HCT116 (cell line): Measurements from ENCODE around the gene DMGDH. TPM values are rescaled to one million over a fixed set of nuclear protein-coding genes. Genes with fewer than 3 reads are reported as not detected.

Experiments
- ATAC-seq: fragments of 200-7000 bp; cut with Tn5 transposase; 2 replicates; pipeline ENCODE4 v1.9.1; 2020; ENCODE audit warnings: mild to moderate bottlenecking, moderate library complexity
- BruUV-seq: library from RNA; stranded (reverse); fragments of 400-500 nt; replicated peaks from 2 replicates; lab custom pipeline; 2021; lab: Mats Ljungman, UMichigan
- CTCF ChIA-PET: fragments of 300-600 bp; sonication (Branson Sonifier 250); formaldehyde crosslinking; loops from one replicate; lab custom pipeline; 2021; ENCODE audit warnings: antibody characterized with exemption; lab: Charles Lee
- POLR2A ChIA-PET: fragments of 300-600, 350-600 bp; sonication (Branson Sonifier 250); formaldehyde crosslinking; loops from one replicate; lab custom pipeline; 2021; ENCODE audit warnings: antibody characterized with exemption; lab: Charles Lee
- RAD21 ChIA-PET, 2 experiments: fragments of 300-600 bp; sonication (Branson Sonifier 250); formaldehyde crosslinking; loops; one replicate each; lab custom pipeline; 2023; ENCODE audit warnings: low total read pairs in 2 of 2; ENCODE audit not compliant: uncharacterized antibody in 2 of 2, unreplicated experiment in 2 of 2, low non-redundant PET in 1 of 2; lab: Charles Lee
- DNase-seq: peaks from one replicate; pipeline ENCODE4 v3.0.0-alpha.2; 2010; ENCODE audit warnings: low read depth, low spot score
- H2AFZ ChIP-seq: fragments of 200-600 bp; shearing (Covaris generic), sonication (generic); 2 replicates; pipeline ENCODE4 v1.6.1; 2017; ENCODE audit warnings: low read depth, mixed run types, mixed read lengths, antibody characterized with exemption, low read length; ENCODE audit not compliant: poor library complexity, severe bottlenecking
- H3K27ac ChIP-seq: 2 replicates; pipeline ENCODE4 v1.5.1; 2012; ENCODE audit warnings: low read depth, low read length
- H3K27me3 ChIP-seq: fragments of 200-600 bp; sonication (generic); 2 replicates; pipeline ENCODE4 v1.6.1; 2016; ENCODE audit warnings: mixed run types, low read length, mixed read lengths; ENCODE audit not compliant: insufficient read depth
- H3K36me3 ChIP-seq, 2 experiments: fragments of 200-500 bp in 1 of 2; fragments of 200-600 bp in 1 of 2; sonication (Bioruptor generic) in 1 of 2; sonication (generic) in 1 of 2; 2 replicates each; pipeline versions ENCODE4 v1.5.1 to v1.6.1; 2014 to 2016; ENCODE audit warnings: low read length in 2 of 2, inconsistent platforms in 1 of 2, mixed read lengths in 1 of 2, mixed run types in 1 of 2; ENCODE audit not compliant: insufficient read depth in 2 of 2, control insufficient read depth in 1 of 2
- H3K4me1 ChIP-seq, 2 experiments: fragments of 200-600 bp in 1 of 2; sonication (generic) in 1 of 2; 2 replicates each; pipeline versions ENCODE4 v1.5.1 to v1.6.1; 2012 to 2017; ENCODE audit warnings: low read length in 2 of 2, inconsistent platforms in 1 of 2, mild to moderate bottlenecking in 1 of 2, mixed read lengths in 1 of 2, mixed run types in 1 of 2, moderate library complexity in 1 of 2; ENCODE audit not compliant: insufficient read depth in 2 of 2, control insufficient read depth in 1 of 2
- H3K4me2 ChIP-seq: fragments of 200-600 bp; sonication (generic); 2 replicates; pipeline ENCODE4 v1.6.1; 2017; ENCODE audit warnings: mixed run types, low read length, mixed read lengths
- H3K4me3 ChIP-seq, 2 experiments: fragments of 200-600 bp in 1 of 2; sonication (generic) in 1 of 2; replicated peaks in 1 of 2; 2 replicates each; pipeline ENCODE4 v1.5.1; 2011 to 2016; ENCODE audit warnings: low read length in 2 of 2, control low read depth in 1 of 2, low read depth in 1 of 2, mild to moderate bottlenecking in 1 of 2, mixed read lengths in 1 of 2, mixed run types in 1 of 2
- H3K79me2 ChIP-seq: fragments of 200-600 bp; sonication (generic); 2 replicates; pipeline ENCODE4 v1.6.1; 2017; ENCODE audit warnings: mild to moderate bottlenecking, mixed run types, low read length, moderate library complexity, mixed read lengths; ENCODE audit not compliant: insufficient read depth
- H3K9ac ChIP-seq: fragments of 200-600 bp; sonication (generic); 2 replicates; pipeline ENCODE4 v1.6.1; 2016; ENCODE audit warnings: low read length, mixed read lengths
- H3K9me2 ChIP-seq: fragments of 200-600 bp; sonication (generic), shearing (Covaris generic); 2 replicates; pipeline ENCODE4 v1.6.1; 2017; ENCODE audit warnings: mixed run types, mild to moderate bottlenecking, moderate library complexity; ENCODE audit not compliant: insufficient read depth
- H3K9me3 ChIP-seq, 2 experiments: fragments of 200-500 bp in 1 of 2; fragments of 200-600 bp in 1 of 2; sonication (Bioruptor generic) in 1 of 2; sonication (generic) in 1 of 2; 2 replicates each; pipeline ENCODE4 v1.6.1; 2014 to 2017; ENCODE audit warnings: low read length in 2 of 2, mixed read lengths in 2 of 2, inconsistent platforms in 1 of 2, low read depth in 1 of 2, mild to moderate bottlenecking in 1 of 2, mixed run types in 1 of 2, moderate library complexity in 1 of 2; ENCODE audit not compliant: control insufficient read depth in 1 of 2, insufficient read depth in 1 of 2
- H4K20me1 ChIP-seq: fragments of 200-600 bp; sonication (generic), shearing (Covaris generic); 2 replicates; pipeline ENCODE4 v1.6.1; 2017; ENCODE audit warnings: mixed run types, mild to moderate bottlenecking, moderate library complexity; ENCODE audit not compliant: insufficient read depth
- CEBPB ChIP-seq: IDR thresholded peaks from 2 replicates; pipeline ENCODE4 v1.6.1; 2012; ENCODE audit warnings: low read depth
- SP1 ChIP-seq: IDR thresholded peaks from 2 replicates; pipeline ENCODE4 v1.6.1; 2012; ENCODE audit warnings: low read depth
- SRF ChIP-seq: IDR thresholded peaks from 2 replicates; pipeline ENCODE4 v1.6.1; 2012; ENCODE audit warnings: low read depth
- TCF7L2 ChIP-seq: IDR thresholded peaks from 2 replicates; pipeline ENCODE4 v1.7.0; 2011; ENCODE audit warnings: borderline replicate concordance, inconsistent platforms; ENCODE audit not compliant: insufficient read depth, insufficient read length; ENCODE audit errors: extremely low read depth
- ZFX ChIP-seq: fragments of 450-650 bp; IDR thresholded peaks from 2 replicates; pipeline ENCODE4 v1.6.1; 2017
- intact Hi-C: fragments of 100-400 bp; cut with micrococcal nuclease; formaldehyde crosslinking; loops from 2 replicates; pipeline ENCODE4 v1.10.0; 2022
- total RNA-seq: library from RNA; stranded (reverse); gene quantifications from one replicate; pipeline ENCODE4 v1.2.1, GENCODE V29; 2021; ENCODE audit not compliant: unreplicated experiment
- TF ChIP-seq, protein P1 (sequence below): IDR thresholded peaks from 2 replicates; pipeline ENCODE4 v1.6.1; 2012
- TF ChIP-seq, protein P2 (sequence below), 3 experiments: fragments of 200-600 bp in 1 of 3; sonication (generic) in 1 of 3; IDR thresholded peaks in 2 of 3; conservative IDR thresholded peaks in 1 of 3; 2 replicates each; pipeline ENCODE4 v1.5.1; 2012 to 2017; ENCODE audit warnings: low read depth in 2 of 3, low read length in 2 of 3, antibody characterized with exemption in 1 of 3, borderline replicate concordance in 1 of 3, control low read depth in 1 of 3, mild to moderate bottlenecking in 1 of 3, mixed read lengths in 1 of 3, mixed run types in 1 of 3, moderate library complexity in 1 of 3; ENCODE audit not compliant: insufficient read depth in 1 of 3

The DMGDH gene
- total RNA-seq, 1 experiment from 2014 or later: 2.3 TPM

DNA sequence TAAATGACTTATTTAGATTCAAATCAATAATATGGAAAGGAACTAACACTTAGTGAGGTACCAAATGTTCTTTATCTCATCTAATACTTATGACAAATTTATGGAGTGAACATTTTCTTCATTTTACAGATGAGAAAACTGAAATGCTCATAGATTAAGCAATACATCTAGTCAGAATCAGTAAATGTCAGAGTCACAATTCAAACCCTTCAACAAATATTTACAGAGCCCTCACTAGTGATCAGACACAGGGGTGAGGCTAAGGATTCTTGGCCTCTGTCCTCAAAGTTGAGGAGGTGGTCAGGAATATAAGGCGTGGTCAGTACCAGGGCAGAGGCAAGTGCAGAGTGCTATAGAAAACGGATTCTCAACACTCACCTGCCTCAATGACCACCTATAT, 54.8 kb downstream of the DMGDH start (continued):
- TF ChIP-seq TCF7L2 (no peak), SP1 (no peak), SRF (no peak), CEBPB (no peak), ZFX (no peak)
- TF ChIP-seq, protein P1, sequence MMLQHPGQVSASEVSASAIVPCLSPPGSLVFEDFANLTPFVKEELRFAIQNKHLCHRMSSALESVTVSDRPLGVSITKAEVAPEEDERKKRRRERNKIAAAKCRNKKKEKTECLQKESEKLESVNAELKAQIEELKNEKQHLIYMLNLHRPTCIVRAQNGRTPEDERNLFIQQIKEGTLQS: no peak
- TF ChIP-seq, protein P2, sequence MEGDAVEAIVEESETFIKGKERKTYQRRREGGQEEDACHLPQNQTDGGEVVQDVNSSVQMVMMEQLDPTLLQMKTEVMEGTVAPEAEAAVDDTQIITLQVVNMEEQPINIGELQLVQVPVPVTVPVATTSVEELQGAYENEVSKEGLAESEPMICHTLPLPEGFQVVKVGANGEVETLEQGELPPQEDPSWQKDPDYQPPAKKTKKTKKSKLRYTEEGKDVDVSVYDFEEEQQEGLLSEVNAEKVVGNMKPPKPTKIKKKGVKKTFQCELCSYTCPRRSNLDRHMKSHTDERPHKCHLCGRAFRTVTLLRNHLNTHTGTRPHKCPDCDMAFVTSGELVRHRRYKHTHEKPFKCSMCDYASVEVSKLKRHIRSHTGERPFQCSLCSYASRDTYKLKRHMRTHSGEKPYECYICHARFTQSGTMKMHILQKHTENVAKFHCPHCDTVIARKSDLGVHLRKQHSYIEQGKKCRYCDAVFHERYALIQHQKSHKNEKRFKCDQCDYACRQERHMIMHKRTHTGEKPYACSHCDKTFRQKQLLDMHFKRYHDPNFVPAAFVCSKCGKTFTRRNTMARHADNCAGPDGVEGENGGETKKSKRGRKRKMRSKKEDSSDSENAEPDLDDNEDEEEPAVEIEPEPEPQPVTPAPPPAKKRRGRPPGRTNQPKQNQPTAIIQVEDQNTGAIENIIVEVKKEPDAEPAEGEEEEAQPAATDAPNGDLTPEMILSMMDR (IDR thresholded peaks at IDR 0.05 in 2 of 3, conservative IDR thresholded peaks at IDR 0.05 in 1 of 3; ENCODE audit: borderline replicate concordance in 1 of 3, insufficient read depth in 1 of 3, low read depth in 2 of 3, low read length in 2 of 3): no peak
- TF ChIP-seq, all 23 proteins: peak for 0

DNA sequence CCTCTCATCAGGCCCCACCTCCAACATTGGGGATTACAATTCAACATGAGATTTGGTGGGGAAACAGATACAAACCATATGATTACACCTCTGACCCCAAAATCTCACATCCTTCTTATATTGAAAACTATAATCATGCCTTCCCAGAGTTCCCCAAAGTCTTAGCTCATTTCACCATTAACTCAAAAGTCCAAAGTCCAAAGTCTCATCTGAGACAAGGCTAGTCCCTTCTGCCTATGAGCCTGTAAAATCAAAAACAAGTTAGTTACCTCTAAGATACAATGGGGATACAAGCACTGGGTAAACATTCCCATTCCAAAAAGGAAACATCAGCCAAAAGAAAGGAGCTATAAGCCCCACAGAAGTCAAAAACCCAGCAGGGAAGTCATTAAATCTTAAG, 57.6 kb downstream of the DMGDH start:
- Histone ChIP-seq H3K4me1 (no peaks in the 10 kb centered on the region), H3K79me2 (no peaks in the 10 kb centered on the region), H3K27me3 (no peaks in the 10 kb centered on the region), H4K20me1 (no peaks in the 10 kb centered on the region), H3K4me2 (no peak overlapping the region), H3K4me3 (no peak overlapping the region), H2AFZ (no peak overlapping the region), H3K36me3 (no peaks in the 10 kb centered on the region), H3K27ac (no peak overlapping the region), H3K9me3 (no peaks in the 10 kb centered on the region), H3K9ac (no peak overlapping the region), H3K9me2 (no peaks in the 10 kb centered on the region)
- no TSS peak for BruUV-seq
- DNase-seq (no peak), ATAC-seq (no peak)
- RAD21 ChIA-PET: no interaction called here
- TF ChIP-seq ZFX: no peak
- TF ChIP-seq, protein P1: no peak
- intact Hi-C loops: no loop called here
- CTCF ChIA-PET: interaction anchor here (0.8 kb wide), 1 partner anchor 112 kb away, joined by 3 read pairs; no protein-coding TSS in a partner anchor
- POLR2A ChIA-PET: no interaction called here
